ENCODE results near the gene STARD3.

- TF ChIP-seq CTCF (IDR thresholded peaks at IDR 0.05) (no peak), POLR2A (IDR thresholded peaks at IDR 0.05) (no peak)
Measured at GRCh38 chr17:39706921-39707337, 70.0 kb downstream of the STARD3 start.

All from Peyer's patch (tissue), 4 donors.